ENCODE results near the gene NOL9. TPM values are rescaled to one million over a fixed set of nuclear protein-coding genes. Genes with fewer than 3 reads are reported as not detected.

NOL9 gene
- total and polyA plus RNA-seq, 2 of the 13 experiments (the other 11 are each of a cell fraction or from before 2014, with no cell fraction given): 18.0 to 24.7 TPM

- TF ChIP-seq ZNF512B (CRISPR knock-in tag; IDR thresholded peaks at IDR 0.05; ENCODE audit: borderline replicate concordance) (no peak), BHLHE40 (IDR thresholded peaks at IDR 0.05; ENCODE audit: low read length) (no peak), SPEN (CRISPR knock-in tag; IDR thresholded peaks at IDR 0.05; ENCODE audit: low read depth) (no peak), POLR2G (IDR thresholded peaks at IDR 0.05; ENCODE audit: low read depth, low read length) (no peak)
- TF ChIP-seq, protein P1, sequence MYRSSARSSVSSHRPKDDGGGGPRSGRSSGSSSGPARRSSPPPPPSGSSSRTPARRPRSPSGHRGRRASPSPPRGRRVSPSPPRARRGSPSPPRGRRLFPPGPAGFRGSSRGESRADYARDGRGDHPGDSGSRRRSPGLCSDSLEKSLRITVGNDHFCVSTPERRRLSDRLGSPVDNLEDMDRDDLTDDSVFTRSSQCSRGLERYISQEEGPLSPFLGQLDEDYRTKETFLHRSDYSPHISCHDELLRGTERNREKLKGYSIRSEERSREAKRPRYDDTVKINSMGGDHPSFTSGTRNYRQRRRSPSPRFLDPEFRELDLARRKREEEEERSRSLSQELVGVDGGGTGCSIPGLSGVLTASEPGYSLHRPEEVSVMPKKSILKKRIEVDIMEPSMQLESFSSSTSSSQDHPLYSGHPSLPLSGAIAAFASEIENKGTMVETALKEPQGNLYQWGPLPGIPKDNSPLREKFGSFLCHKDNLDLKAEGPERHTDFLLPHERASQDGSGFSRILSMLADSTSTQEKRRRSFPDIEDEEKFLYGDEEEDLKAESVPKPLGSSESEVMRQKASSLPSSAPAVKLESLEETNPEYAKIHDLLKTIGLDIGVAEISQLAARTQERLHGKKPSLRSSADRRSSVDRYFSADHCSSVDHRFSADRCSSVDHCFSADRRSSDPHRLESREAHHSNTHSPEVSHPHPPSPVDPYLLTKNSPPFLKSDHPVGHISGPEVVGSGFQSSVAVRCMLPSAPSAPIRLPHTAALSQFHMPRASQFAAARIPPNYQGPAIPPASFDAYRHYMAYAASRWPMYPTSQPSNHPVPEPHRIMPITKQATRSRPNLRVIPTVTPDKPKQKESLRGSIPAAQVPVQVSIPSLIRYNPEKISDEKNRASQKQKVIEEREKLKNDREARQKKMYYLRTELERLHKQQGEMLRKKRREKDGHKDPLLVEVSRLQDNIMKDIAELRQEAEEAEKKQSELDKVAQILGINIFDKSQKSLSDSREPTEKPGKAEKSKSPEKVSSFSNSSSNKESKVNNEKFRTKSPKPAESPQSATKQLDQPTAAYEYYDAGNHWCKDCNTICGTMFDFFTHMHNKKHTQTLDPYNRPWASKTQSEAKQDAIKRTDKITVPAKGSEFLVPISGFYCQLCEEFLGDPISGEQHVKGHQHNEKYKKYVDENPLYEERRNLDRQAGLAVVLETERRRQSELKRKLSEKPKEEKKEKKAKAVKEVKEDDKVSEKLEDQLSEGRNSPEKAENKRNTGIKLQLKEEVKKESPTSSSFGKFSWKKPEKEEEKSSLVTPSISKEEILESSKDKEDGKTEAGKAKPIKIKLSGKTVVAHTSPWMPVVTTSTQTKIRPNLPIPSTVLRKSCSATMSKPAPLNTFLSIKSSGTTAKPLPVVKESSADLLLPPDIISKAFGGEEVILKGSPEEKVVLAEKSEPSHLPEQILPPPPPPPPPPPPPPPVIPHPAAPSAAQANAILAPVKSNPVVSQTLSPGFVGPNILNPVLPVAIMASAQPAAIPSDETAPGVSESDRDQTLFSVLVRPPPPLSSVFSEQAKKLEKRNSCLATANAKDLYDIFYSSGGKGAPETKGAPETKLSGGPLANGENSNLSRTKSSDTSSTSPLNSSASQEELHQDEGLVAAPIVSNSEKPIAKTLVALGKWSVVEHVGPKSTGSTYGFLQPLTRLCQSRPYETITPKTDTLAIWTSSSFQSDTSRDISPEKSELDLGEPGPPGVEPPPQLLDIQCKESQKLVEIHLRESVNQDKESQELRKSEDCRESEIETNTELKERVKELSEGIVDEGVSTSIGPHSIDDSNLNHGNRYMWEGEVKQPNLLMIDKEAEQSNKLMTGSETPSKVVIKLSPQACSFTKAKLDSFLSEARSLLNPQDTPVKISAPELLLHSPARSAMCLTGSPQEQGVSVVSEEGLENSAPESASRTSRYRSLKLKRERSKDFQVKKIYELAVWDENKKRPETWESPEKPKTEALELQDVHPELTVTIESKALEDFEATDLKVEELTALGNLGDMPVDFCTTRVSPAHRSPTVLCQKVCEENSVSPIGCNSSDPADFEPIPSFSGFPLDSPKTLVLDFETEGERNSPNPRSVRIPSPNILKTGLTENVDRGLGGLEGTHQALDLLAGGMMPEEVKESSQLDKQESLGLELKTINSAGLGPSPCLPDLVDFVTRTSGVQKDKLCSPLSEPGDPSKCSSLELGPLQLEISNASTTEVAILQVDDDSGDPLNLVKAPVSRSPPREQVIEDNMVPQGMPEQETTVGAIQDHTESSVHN (CRISPR knock-in tag; IDR thresholded peaks at IDR 0.05): no peak
Observed at GRCh38 chr1:6569033-6569432, 14.7 kb upstream of the NOL9 start (continued).
